Erythroblast (primary cell): ENCODE measurements around the gene OBSL1.
A peak's percentile ranks its signal among the peaks of the same experiment; 100 is the strongest.

Source experiments
- DNase-seq, 2 experiments: peaks; one replicate each; lab custom pipeline; 2025; lab: John Stamatoyannopoulos, UW
- GATA1 ChIP-seq: IDR thresholded peaks from 2 replicates; pipeline ENCODE4 v1.6.1; 2011; ENCODE audit warnings: low read depth, mild to moderate bottlenecking, control low read depth, low read length, moderate library complexity
- POLR2A ChIP-seq: IDR thresholded peaks from 2 replicates; pipeline ENCODE4 v1.6.1; 2011; ENCODE audit warnings: mild to moderate bottlenecking, low read length

Gene OBSL1

DNA sequence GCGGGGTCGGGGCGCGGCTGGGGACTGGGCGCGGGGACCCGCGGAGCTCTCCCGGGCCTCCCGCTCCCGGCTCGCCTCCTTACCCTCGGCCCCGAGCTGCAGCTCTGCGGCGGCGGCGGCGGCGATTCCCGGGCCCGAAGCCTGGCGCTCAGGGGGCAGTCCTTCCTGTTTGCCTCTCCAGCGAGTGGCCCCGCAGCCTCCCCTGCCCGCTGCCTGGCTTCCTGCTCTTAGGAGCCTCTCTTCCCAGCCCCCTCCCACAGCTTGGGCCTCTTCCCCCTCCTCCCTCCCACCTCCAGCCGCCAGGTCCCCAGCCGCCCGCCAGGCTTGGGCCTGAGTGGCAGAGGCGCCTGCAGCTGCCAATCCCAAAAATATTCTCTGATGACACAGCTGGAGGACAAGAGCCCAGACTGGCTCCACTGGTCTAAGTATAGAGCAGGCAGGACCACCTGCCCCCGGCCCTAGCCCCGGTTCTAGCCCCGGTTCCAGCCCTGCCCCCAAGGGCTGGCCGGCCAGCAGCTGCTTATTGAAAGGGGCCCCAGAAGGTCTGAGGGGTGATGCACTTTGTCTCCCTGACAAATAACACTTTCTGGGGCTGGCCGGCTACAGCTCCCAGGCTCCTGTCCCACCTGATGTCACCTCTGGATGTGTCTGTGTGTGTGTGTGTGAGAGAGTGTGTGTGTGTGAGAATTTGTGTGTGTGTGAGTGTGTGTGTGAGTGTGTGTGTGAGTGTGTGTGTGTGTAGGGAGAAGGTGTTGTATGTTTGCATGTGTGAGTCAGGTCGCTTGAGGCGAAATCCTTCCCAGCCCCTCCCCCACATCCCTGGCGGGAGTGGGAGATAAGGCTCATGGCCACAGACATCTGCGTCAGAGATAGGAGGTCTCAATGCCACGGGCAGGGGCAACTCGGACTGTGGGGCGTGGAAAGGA is at the start of gene OBSL1:
Gene OBSL1, minus strand, starts transcription at position 229 of the 926 bp plus-strand sequence. CDS start 307 bp downstream, outside the sequence.
- peak; percentile 86 to 91 for DNase-seq

DNA sequence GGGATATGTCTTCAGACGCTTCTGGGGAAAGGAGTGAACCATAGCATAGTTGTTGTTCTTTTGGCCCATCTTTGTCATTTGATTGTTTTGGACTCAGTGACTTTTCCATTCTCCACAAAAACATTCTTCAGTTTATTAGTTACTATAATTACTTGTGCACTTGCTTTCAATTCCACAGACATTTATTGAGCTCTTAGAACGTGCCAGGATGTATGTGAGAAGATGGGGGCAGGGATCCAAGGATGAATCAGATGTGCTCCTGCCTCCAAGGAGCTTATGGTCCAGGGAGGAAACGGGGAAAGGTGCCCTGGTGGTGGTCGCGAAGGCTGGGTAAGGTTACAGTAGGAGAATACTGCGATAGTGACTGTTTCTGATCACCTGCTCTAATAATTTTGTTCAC is 49.2 kb upstream of the OBSL1 start:
- TF ChIP-seq POLR2A (no peak), GATA1 (no peak)
- no peak for DNase-seq

More for the DNA sequence above, at the start of gene OBSL1:
- TF ChIP-seq POLR2A (no peak), GATA1 (no peak)

DNA sequence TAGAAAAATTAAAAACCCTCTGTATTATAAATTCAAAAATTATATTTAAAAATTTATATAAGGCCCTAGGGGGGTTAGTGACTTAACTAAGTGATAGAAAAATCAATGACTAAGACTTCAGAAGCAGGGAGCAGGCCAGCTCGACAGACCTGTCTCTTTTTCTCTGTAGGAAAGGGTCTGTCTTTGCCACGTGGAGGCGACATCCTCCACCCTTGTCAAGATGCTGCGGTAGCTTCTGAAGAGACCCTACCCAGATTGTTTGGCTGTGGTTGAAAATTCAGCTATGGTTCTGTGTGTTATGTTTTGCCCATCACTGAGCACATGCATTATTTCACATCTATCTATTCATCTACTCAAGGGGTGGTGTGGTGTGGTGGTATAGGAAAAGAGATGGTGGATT is 47.9 kb upstream of the OBSL1 start:
- TF ChIP-seq POLR2A (no peak), GATA1 (no peak)
- DNase-seq = no peak

DNA sequence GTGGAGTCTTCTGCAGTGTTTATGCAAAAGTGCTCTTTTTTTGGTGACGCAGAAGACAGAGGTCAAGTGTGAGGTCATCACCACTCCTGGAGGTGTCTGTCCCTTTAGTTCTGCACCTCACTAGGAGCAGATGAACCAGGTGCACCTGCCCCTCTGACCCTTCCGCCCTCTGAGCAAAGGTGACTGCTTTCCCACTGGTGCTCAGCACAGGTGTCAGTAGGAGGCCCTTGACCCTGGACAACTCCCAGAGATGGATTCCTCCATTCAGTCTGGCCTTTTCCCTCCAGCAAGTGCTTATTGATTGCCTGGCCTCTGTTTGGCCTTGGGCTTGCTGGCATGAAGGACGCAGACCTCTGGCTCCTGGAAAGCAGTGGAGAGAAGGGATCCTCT is 47.4 kb upstream of the OBSL1 start:
- TF ChIP-seq POLR2A (no peak), GATA1 (no peak)
- no peak for DNase-seq

DNA sequence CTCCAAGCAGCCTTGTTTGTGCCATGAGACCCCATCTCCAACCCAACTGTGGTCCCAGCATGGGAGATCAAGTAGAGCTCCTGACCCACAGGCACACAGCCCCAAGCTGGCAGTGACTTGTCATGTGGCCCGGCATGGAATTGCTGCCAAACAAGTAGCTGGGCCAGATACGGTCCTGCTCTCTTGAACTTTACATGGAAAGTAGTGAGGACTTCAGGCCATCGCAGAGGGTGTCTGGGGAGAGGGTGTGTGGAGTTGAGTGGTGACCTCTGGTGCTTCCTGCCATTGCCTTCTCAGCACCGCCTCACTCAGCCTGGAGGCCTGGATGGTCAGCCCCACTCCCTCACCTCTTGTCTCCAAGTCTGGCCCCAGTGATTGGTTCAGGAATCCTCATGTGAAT is 45.2 kb upstream of the OBSL1 start:
- no peak for DNase-seq
- TF ChIP-seq POLR2A (no peak), GATA1 (no peak)

DNA sequence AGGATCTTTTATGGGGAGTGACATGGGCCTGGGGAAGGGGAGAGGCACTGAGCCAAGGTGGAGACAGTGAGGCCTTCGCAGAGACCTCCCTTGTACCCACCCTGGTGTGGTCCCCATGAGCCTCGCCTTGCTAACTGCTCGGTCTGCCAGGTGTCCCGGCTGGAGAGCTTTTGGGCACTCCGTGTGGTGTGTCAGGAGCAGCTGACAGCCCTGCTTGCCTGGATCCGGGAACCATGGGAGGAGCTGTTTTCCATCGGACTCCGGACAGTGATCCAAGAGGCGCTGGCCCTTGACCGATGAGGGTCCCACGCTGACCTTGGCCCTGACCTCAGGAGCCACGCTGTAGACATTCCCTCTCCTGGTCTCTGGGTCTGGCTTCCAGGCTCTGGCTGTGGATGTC is 44.6 kb upstream of the OBSL1 start:
- TF ChIP-seq POLR2A (no peak), GATA1 (no peak)

DNA sequence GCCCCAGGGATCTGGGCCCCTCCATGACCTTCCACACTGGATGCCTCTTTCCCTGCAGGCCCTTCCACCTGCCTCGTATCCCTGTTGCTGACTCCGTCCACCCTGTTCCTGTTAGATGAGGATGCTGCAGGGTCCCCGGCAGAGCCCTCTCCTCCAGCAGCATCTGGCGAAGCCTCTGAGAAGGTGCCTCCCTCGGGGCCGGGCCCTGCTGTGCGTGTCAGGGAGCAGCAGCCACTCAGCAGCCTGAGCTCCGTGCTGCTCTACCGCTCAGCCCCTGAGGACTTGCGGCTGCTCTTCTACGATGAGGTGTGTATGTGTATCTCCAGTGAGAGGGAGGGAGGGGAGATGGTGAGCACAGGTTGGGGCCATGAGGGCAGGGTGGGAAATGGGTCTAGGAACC is 43.7 kb upstream of the OBSL1 start:
- TF ChIP-seq POLR2A (no peak), GATA1 (no peak)

More for the DNA sequence above, 44.6 kb upstream of the OBSL1 start:
- no peak for DNase-seq

DNA sequence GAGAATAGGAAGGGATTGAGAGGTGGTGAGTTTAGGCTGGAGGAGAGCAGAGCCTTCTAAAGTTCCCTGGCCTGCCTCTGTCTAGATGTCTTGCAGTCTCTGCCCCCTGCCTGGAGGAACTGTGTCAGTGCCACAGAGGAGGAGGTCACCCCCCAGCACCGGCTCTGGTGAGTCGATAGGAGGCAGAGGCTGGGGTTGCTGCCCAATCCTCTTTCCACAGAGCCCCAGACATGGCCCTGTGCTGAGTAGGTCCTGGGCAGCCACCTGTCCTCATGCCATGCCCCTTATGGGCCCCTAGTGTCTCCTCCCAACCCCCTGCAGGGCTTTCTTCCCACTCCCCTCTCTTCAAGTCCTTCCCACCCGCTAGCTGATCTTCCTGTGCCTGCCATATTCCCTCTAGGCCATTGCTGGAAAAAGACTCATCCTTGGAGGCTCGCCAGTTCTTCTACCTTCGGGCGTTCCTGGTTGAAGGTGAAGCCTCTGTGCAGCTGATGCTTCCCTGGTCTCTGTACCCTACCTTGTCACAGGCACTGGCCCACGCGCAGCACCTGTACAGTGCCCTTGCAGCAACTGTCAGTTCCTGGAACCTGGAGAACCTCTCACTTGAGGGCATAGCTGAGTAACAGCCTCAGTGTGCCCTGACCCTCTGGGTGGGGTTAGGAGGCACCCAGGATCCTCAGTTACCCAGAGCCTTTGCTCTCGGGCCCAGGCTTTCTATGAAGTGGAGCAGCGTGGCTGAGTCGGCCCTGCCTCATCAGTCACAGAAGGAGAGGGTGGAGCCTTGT is 42.9 kb upstream of the OBSL1 start:
- TF ChIP-seq POLR2A (no peak), GATA1 (no peak)
- DNase-seq = no peak

More for the DNA sequence above, 43.7 kb upstream of the OBSL1 start:
- no peak for DNase-seq

DNA sequence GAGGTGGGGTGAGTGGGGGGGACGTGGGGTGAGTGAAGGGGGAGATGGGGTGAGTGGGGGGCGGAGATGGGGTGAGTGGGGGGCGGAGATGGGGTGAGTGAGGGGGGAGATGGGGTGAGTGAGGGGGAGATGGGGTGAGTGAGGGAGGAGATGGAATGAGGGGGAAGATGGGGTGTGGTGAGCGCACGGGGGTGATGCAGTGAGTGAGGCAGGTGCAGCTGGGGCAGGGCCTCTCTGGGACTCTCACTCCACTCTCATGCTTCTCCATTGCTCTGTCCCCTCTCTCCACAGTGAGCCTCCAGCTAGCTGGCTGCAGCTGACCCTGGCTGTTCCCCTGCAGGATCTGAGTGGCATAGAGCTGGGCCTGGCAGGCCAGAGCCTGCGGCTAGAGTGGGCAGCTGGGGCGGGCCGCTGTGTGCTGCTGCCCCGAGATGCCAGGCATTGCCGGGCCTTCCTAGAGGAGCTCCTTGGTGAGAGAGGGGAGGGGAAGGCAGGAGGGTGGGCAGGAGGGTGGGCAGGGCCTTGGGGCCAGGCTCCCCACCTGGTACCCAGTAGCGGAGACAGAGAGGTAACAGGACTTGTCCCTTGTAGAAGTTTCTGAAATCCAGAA is 42.2 kb upstream of the OBSL1 start:
- no peak for DNase-seq
- no peak for TF ChIP-seq GATA1
- TF ChIP-seq POLR2A = no peak

DNA sequence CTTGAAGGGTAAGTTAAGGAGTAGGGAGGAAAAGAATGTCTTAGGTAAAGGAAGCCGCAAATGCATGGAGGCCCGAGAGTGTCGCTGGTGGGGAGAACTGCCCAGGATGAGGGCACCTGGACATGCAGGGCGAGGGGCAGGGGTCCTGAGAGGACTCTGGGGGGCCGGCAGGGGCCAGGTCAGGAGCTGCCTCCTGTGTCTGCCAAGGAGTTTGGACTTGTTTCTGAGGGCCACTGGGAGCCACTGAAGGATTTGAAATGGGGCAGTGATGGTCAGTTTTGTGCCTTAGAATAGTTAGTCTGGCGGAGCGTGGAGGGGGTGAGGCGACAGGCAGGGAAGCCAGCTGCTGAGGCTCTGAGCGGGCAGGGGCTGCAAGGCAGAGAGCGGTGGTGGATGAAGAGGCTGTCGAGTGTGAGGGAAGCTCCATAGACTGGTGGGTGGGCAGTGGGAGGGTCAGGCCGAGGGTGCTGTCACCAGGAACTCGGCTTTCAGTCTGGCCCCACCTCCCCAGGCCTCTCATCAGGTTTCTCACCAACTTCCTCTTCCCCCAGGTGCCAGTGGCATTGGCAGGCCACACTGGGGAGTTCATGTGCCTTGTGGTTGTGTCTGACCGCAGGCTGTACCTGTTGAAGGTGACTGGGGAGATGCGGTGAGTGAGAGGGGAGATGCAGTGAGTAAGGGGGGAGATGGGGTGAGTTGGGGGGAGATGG is 41.4 kb upstream of the OBSL1 start:
- TF ChIP-seq POLR2A (no peak), GATA1 (no peak)
- DNase-seq = no peak

DNA sequence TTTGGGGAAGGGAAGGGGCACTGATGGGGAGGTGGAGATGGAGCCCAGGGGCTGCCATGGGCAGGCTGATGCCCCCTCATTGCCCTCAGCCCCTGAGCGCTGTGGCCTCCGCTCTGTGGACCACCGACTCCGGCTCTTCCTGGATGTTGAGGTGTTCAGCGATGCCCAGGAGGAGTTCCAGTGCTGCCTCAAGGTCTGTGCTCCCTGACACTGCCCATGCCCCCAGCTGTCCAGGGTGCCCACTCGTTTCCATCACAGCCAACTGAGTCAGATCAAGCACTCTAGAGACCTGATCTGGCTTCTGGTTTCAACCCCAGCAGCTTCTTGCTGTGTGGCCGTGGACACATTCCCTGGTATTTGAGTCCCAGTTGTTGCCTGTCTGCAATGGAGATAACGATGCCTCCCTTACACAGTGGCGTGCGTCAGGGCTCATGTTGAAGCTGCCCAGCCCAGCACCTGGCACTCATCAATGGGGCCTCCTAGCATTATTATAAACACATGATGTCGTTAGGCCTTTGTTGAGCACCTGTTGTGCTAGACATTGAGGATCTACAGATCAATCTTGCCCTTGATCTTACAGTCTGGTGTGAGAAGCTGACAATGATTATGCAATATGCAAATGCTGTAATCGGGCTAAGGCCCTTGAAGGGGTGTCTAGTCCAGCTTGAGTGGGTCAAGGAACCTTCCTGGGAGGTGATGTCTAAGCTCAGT is 40.7 kb upstream of the OBSL1 start:
- TF ChIP-seq GATA1 = no peak
- no peak for TF ChIP-seq POLR2A
- DNase-seq = no peak

DNA sequence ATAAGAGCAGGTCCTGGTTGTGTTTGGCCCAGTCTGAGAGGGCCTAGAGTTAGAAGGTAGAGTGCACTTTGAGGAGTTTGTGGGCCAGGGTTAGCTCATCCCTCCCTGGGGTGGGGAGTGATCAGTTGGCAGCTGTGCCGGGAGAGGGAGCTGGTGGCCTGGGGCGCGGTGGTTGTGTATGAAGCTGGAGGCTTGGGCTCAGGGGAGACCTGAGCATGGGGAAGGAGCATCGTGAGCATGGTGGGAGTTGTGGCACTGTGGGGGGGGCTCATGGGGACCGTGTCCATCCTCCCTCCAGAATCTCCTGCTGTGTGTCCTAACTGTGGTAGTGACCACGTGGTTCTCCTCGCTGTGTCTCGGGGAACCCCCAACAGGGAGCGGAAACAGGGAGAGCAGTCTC is 40.0 kb upstream of the OBSL1 start:
- no peak for TF ChIP-seq POLR2A
- no peak for TF ChIP-seq GATA1
- DNase-seq = no peak
